Mononuclear cell (primary cell): ENCODE measurements around the gene DIO2. TPM values are rescaled to one million over a fixed set of nuclear protein-coding genes. Genes with fewer than 3 reads are reported as not detected.

Source experiments
- H3K27me3 ChIP-seq: 2 replicates; pipeline ENCODE4 v1.6.0; 2011; ENCODE audit warnings: low read length, control low read depth; ENCODE audit not compliant: insufficient read depth
- H3K4me1 ChIP-seq: 2 replicates; pipeline ENCODE4 v1.5.1; 2011; ENCODE audit warnings: mild to moderate bottlenecking, low read length, control low read depth; ENCODE audit not compliant: insufficient read depth
- H3K4me3 ChIP-seq: 2 replicates; pipeline ENCODE4 v1.5.1; 2011; ENCODE audit warnings: mild to moderate bottlenecking, low read length, moderate library complexity
- H3K9me3 ChIP-seq: 2 replicates; pipeline ENCODE4 v1.5.1; 2011; ENCODE audit warnings: low read depth, mild to moderate bottlenecking, control low read depth, low read length
- total RNA-seq: library from RNA; depleted of rRNA; stranded (reverse); fragments of >200 nt; gene quantifications from one replicate; pipeline ENCODE4 v1.2.3, GENCODE V29; 2012

Gene DIO2
- not detected for total RNA-seq

- no peaks in the 10 kb centered on the region for H3K4me1 ChIP-seq
- H3K9me3 ChIP-seq: no peaks in the 10 kb centered on the region
- no peaks in the 10 kb centered on the region for H3K27me3 ChIP-seq
- H3K4me3 ChIP-seq: no peak within 1 kb of the TSS
Observed at GRCh38 chr14:80211153-80212022, at the start of gene DIO2. TSS of gene DIO2 (minus strand) at chr14:80211504. CDS start at chr14:80211472, 32 bp downstream.

- H3K9me3 ChIP-seq: no peaks in the 10 kb centered on the region
- H3K4me1 ChIP-seq: no peaks in the 10 kb centered on the region
Observed at GRCh38 chr14:80260645-80261044, 49.3 kb upstream of the DIO2 start.

GRCh38 chr14:80239631-80240030 lies 28.3 kb upstream of the DIO2 start:
- H3K27me3 ChIP-seq: no peaks in the 10 kb centered on the region
- no peaks in the 10 kb centered on the region for H3K9me3 ChIP-seq
- no peak overlapping the region for H3K4me3 ChIP-seq
- no peaks in the 10 kb centered on the region for H3K4me1 ChIP-seq

More at GRCh38 chr14:80260645-80261044, 49.3 kb upstream of the DIO2 start:
- Histone ChIP-seq H3K27me3 (no peaks in the 10 kb centered on the region), H3K4me3 (no peak overlapping the region)

- Histone ChIP-seq H3K27me3 (no peaks in the 10 kb centered on the region), H3K9me3 (no peaks in the 10 kb centered on the region), H3K4me3 (no peak overlapping the region), H3K4me1 (no peaks in the 10 kb centered on the region)
Observed at GRCh38 chr14:80237143-80237542, 25.8 kb upstream of the DIO2 start.

GRCh38 chr14:80233470-80234089 lies 22.3 kb upstream of the DIO2 start:
- H3K27me3 ChIP-seq: no peaks in the 10 kb centered on the region
- H3K4me3 ChIP-seq: no peak overlapping the region
- H3K4me1 ChIP-seq: no peaks in the 10 kb centered on the region
- H3K9me3 ChIP-seq: no peaks in the 10 kb centered on the region

- no peak overlapping the region for H3K4me3 ChIP-seq
- no peaks in the 10 kb centered on the region for H3K4me1 ChIP-seq
- H3K9me3 ChIP-seq: no peaks in the 10 kb centered on the region
- no peaks in the 10 kb centered on the region for H3K27me3 ChIP-seq
Observed at GRCh38 chr14:80231702-80232101, 20.4 kb upstream of the DIO2 start.

GRCh38 chr14:80223696-80224465 lies 12.6 kb upstream of the DIO2 start:
- Histone ChIP-seq H3K27me3 (no peaks in the 10 kb centered on the region), H3K4me1 (no peaks in the 10 kb centered on the region), H3K9me3 (no peaks in the 10 kb centered on the region), H3K4me3 (no peak overlapping the region)

GRCh38 chr14:80216818-80217217 lies 5.5 kb upstream of the DIO2 start:
- Histone ChIP-seq H3K27me3 (no peaks in the 10 kb centered on the region), H3K9me3 (no peaks in the 10 kb centered on the region), H3K4me1 (no peaks in the 10 kb centered on the region), H3K4me3 (no peak overlapping the region)

GRCh38 chr14:80215756-80216581 lies 4.7 kb upstream of the DIO2 start:
- H3K4me1 ChIP-seq: no peaks in the 10 kb centered on the region
- no peaks in the 10 kb centered on the region for H3K27me3 ChIP-seq
- no peak overlapping the region for H3K4me3 ChIP-seq
- no peaks in the 10 kb centered on the region for H3K9me3 ChIP-seq

- Histone ChIP-seq H3K27me3 (no peaks in the 10 kb centered on the region), H3K9me3 (no peaks in the 10 kb centered on the region), H3K4me1 (no peaks in the 10 kb centered on the region), H3K4me3 (no peak overlapping the region)
Observed at GRCh38 chr14:80215081-80215480, 3.8 kb upstream of the DIO2 start.

- H3K27me3 ChIP-seq: no peaks in the 10 kb centered on the region
- no peaks in the 10 kb centered on the region for H3K9me3 ChIP-seq
- no peak overlapping the region for H3K4me3 ChIP-seq
- no peaks in the 10 kb centered on the region for H3K4me1 ChIP-seq
Observed at GRCh38 chr14:80213602-80214001, 2.3 kb upstream of the DIO2 start.

- Histone ChIP-seq H3K9me3 (no peaks in the 10 kb centered on the region), H3K27me3 (no peaks in the 10 kb centered on the region), H3K4me3 (no peak overlapping the region), H3K4me1 (no peaks in the 10 kb centered on the region)
Observed at GRCh38 chr14:80212023-80212397, 706 bp upstream of the DIO2 start.

GRCh38 chr14:80208461-80208860 lies 2.8 kb downstream of the DIO2 start:
- Histone ChIP-seq H3K4me1 (no peaks in the 10 kb centered on the region), H3K9me3 (no peaks in the 10 kb centered on the region), H3K27me3 (no peaks in the 10 kb centered on the region), H3K4me3 (no peak overlapping the region)

GRCh38 chr14:80206351-80207080 lies 4.8 kb downstream of the DIO2 start:
- H3K9me3 ChIP-seq: no peaks in the 10 kb centered on the region
- no peaks in the 10 kb centered on the region for H3K27me3 ChIP-seq
- no peaks in the 10 kb centered on the region for H3K4me1 ChIP-seq
- no peak overlapping the region for H3K4me3 ChIP-seq
